Hematopoietic multipotent progenitor cell treated with erythropoietin and hydrocortisone succinate and interleukin-3 and kit ligand, for 4 days (in vitro differentiated cells): ENCODE results near the gene SHISA5.
"Not testable (repeated sequence)": the region's sequence is repeated elsewhere in the genome, so short reads cannot be mapped to it uniquely, and the experiment has no call there.

ENCODE experiments used
- DNase-seq: peaks from one replicate; pipeline ENCODE4 v3.0.0-alpha.2; 2015

SHISA5 gene

GRCh38 chr3:48476426-48477053 is 27.4 kb downstream of the SHISA5 start:
- no peak for DNase-seq

- no peak for DNase-seq
These were observed 28.8 kb downstream of the SHISA5 start for GRCh38 chr3:48475188-48475587.

GRCh38 chr3:48474619-48475018 is 29.4 kb downstream of the SHISA5 start:
- no peak for DNase-seq

GRCh38 chr3:48474031-48474430 is 29.9 kb downstream of the SHISA5 start:
- not testable (repeated sequence) for DNase-seq

- no peak for DNase-seq
These were observed 30.4 kb downstream of the SHISA5 start for GRCh38 chr3:48473617-48473952.

GRCh38 chr3:48472923-48473616 is 30.9 kb downstream of the SHISA5 start:
- peak; percentile 99 for DNase-seq

- no peak for DNase-seq
These were observed 31.4 kb downstream of the SHISA5 start for GRCh38 chr3:48472673-48472922.

GRCh38 chr3:48470286-48470685 is 33.7 kb downstream of the SHISA5 start:
- peak; percentile 35 for DNase-seq

- peak; percentile 25 for DNase-seq
These were observed 34.7 kb downstream of the SHISA5 start for GRCh38 chr3:48469046-48469915.

- DNase-seq = no peak
These were observed 35.6 kb downstream of the SHISA5 start for GRCh38 chr3:48468329-48468731.

GRCh38 chr3:48467473-48468267 is 36.3 kb downstream of the SHISA5 start:
- DNase-seq = no peak

GRCh38 chr3:48467110-48467454 is 36.9 kb downstream of the SHISA5 start:
- DNase-seq = no peak

- DNase-seq = peak; percentile 52
These were observed 37.4 kb downstream of the SHISA5 start for GRCh38 chr3:48466386-48467109.

GRCh38 chr3:48465531-48466378 is 38.2 kb downstream of the SHISA5 start:
- peak; percentile 96 for DNase-seq

GRCh38 chr3:48465237-48465530 is 38.8 kb downstream of the SHISA5 start:
- DNase-seq = no peak

- no peak for DNase-seq
These were observed 39.2 kb downstream of the SHISA5 start for GRCh38 chr3:48464713-48465221.

GRCh38 chr3:48463703-48464102 is 40.3 kb downstream of the SHISA5 start:
- DNase-seq = no peak

GRCh38 chr3:48461767-48462166 is 42.2 kb downstream of the SHISA5 start:
- DNase-seq = not testable (repeated sequence)

- DNase-seq = no peak
These were observed 43.5 kb downstream of the SHISA5 start for GRCh38 chr3:48460517-48460902.

GRCh38 chr3:48459773-48460516 is 44.0 kb downstream of the SHISA5 start:
- no peak for DNase-seq

GRCh38 chr3:48459331-48459730 is 44.6 kb downstream of the SHISA5 start:
- no peak for DNase-seq
